ENCODE data around the gene SORCS2.

The SORCS2 gene

DNA sequence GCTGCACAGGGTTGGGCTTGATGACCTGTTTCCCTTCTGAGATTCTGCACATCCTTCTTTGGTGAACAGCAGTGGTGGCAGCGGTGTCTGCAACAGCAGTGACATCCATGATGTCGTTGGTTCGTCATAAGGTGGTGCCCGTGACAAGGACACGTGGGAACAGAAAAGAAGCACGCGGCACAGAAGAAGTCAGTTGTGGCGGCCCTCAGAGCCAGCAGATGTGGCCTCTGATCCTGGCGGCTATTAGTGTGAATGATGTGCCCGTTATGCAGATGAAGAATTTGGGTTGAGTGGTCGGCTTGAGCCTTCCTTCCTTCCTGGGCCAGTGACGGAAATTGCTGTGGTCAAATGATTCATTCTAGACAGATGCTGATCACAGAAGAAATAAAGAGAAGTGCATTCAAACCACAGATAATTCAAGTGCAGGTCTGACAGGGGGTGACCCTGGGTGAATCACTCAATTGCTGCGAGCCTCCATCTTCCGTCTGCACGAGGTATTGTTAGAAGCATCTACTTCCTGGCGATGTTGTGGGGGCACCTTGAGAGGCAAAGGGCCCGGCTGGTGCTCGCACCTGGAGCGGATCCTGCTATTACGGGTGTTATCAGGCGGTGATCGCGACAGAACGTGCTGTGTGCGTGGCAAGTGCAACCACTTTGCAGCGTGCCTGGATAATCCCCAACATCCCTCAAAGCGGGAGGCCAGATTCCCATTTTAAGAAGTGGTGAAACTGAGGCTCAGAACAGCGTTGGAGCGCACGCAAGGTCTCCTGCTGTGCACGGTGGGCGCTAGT lies 457.6 kb downstream of the SORCS2 start:
- DNase-seq, result no peak

DNA sequence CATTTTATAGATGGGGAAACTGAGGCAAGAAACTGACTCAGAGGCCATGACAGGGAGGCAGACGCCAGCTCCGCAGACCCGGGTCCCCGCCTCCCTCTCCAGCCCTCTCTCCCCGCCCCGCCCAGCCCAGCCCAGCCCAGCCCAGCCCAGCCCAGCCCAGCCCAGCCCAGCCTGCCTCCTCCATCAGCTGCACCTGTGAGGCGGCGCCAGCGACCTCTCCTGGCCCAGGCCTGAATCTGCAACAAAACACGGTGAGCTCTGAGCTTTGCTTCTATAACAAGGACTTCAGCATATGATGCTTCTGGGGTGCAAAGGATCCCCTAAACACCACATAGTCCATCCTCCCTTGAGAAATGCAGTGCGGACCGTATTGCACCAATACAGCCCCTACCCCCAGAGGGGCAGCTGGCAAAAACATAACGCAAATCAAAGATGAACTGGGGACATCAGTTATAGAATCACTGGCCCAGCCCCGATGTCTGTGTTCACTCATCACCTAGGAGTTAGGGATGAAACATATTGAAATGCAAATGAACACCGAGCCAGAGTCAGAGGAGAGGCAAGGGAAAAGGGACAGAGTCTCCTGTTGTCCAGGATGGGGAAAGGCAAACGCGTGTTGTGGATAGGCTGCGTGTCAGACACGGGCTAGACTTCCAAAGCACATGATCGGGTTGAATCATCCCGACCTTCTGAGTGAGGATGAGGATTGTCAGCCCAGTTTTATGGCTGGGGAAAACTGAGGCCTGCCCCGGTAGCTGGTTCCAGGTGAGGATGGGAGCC lies 458.5 kb downstream of the SORCS2 start:
- DNase-seq, result no peak

DNA sequence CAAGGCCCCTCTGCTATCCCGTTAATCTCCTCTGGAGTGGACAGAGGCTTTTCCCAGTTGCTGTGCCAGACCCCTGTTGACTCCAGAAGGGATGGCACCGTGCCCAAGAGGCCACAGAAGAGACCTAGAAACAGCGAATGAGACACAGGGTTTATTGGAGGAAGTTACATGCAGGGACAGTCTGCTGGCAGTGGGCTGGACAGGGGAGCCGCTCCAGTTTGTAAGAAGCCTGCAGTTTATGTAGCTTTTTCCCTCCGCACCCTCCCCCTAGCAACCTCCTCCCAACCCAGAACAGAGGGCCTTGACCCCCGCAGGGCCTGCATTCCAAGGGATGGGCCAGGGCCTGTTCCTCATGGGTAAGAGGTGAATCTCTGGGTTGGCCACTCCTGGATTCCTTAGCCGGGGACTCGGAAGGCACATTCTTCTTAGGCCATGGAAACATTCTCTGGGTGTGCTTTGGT lies 459.2 kb downstream of the SORCS2 start:
- DNase-seq, result no peak

DNA sequence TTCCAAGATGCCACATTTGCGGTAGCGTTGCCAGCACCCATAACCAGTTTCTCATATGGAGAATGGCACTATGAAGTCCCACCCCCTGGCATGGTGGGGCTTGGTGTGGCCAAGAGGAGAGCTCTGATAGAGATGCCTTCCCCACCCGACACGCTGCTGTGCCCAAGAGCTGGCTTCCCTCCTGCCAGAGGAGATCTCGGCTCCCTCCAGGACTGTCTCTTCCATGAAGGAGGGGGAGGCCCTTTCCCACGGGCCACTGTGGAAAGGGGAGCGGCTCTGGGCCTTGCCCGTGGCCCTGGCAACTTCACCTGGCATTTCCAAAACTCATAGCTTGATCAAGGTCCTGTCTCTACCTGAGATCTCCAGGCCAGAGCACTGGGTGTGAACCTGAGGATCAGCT lies 459.7 kb downstream of the SORCS2 start:
- no peak for DNase-seq

DNA sequence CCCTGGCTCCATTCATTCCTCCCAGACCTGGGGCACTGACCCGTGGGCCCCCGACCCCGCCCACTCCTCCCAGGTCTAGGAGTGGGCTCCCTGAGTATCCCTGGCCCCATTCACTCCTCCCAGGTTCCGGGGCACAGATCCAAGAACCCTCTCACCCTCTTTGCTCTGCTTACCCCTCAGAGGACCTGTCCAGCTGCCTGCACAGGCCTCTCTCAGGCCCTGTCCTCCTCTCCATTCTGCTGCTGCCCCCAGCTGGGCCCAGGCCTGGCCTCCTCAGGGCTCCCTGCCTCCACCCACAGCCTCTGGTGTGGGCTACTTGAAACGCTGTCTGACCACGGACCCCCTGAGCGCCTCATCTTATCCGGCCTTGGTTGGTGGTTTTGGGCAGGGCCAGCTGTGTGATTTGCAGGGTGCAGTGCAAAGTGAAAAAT lies 460.1 kb downstream of the SORCS2 start:
- DNase-seq, result no peak

DNA sequence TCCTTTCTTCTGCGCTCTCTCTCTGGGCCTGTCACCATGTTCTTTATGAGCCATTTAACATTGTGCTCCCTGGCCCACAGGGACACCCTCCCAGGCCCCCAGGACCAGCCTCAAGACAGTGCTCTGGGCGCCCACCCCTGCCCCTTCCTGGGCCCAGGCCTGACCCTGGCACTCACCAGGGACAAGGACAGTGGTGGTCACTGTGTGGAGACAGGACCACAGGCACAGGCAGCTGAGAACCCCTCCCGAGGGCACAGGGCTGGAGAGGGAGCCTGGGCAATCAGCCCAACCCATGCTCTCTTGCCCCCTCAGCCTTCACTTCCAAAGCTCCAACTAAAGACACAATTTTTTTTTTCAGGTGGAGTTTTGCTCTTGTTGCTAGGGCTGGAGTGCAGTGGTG lies 460.6 kb downstream of the SORCS2 start:
- DNase-seq, result no peak

DNA sequence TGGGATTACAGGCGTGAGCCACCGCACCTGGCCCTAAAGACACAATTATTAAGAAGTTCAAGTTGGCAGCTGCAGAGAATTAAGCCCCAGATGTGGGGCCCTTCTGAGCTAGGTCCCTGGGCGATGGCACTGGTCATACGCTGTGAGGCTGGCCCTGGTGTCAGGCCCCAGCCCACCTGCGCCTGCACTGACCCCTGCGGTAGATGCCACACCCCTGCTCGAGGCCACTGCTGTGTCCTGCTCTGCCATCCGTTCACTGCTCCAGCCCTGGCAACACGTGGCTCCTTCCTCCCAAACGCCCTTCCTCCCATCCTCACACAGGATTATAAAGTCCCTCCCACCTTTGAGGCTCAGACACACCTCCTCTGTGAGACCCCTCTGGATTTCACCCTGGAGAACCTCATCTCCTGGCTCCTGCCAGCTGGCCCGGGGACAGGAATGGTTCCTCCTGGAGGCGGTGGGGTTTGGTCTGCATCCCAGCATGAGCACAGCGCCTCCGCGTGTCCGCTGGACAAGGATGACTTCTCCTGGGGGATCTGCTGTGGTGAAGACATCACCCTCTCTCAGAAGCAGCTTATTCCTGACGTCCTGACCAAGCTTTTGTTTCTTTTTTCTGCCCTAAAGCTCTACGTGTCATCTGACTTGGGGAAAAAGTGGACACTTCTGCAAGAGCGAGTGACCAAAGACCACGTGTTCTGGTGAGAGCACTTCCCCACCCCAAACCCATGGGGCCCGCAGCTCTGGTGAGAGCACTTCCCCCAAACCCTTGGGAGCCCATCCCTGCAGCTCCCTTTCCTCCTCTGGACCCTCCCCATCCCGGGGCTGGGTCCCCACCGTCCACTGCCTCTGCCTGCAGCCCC lies 461.4 kb downstream of the SORCS2 start:
- DNase-seq, result no peak

DNA sequence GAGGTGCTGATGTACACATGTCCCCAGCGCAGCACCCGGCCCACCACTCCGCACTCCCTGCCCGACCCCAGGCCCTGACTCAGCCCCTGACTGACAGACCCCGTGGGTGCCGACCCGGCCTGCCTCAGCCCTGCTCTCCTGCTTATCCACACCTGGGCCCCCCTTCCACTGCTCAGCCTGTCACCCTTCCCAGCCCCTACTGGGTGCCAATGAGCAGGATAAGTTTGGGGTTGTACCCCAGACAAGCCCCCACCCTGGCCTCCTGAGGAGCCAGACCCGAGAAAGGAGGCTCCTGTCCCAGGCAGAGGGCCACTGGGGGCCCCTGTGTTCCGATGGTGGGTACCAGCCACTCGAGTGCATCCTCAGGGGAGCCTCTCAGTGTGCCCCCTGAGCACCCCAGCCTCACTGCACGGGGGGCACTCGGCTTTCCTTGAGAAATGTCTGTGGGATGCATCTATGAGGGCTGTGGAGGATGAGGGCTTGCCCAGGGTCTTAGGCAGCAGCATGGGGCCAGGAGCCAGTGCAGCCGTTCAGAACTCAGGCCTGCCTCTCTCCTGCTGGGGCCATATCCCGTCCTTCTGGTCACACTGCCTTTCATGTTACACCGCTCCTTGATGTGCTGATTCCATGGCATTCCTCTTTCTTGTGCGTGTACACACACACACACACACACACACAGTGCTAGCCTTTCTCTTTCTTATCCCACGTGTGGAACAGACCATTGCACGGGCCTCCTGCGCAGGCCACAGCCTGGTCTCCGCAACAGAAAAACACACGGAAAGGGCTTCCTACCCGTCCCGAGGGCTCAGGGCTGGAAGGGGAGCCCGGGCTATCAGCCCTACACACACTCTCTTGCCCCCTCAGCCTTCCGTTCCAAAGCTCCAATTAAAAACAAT lies 462.5 kb downstream of the SORCS2 start:
- DNase-seq, result no peak

DNA sequence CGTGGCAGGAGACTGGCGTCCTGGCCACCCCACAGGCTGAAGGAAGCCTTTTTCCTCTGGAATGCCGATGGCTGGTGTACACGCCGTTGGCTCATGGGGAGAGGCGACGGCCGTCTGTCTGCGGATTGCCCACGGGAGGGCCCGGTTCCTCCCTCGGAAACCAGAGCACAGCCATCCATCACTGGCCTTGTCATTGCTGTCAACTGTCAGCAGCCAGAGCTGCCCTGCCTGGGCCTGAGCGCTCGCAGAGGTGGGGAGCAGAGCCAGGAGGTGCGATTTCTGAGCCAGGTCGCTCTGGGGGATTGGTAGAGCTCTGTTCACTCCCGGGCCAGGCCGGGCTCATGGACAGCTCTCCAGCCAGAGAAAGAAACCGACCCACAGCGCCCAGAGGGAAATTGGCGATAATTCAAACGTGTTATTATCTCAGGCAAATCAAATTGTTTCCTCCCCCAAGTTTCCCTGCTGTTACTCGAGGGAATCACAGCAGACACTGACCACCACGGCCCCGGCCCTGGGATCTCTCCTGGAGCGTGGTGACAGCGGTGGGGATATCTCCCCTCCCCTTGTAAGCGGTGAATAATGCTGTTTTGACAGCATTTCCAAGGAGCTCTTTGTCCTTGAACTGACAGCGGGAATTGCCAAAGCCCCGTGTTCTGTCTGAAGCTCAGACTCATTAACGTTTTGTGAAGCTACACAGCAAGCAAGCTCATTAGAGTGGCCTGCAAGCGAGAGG lies 463.3 kb downstream of the SORCS2 start:
- DNase-seq, result no peak

DNA sequence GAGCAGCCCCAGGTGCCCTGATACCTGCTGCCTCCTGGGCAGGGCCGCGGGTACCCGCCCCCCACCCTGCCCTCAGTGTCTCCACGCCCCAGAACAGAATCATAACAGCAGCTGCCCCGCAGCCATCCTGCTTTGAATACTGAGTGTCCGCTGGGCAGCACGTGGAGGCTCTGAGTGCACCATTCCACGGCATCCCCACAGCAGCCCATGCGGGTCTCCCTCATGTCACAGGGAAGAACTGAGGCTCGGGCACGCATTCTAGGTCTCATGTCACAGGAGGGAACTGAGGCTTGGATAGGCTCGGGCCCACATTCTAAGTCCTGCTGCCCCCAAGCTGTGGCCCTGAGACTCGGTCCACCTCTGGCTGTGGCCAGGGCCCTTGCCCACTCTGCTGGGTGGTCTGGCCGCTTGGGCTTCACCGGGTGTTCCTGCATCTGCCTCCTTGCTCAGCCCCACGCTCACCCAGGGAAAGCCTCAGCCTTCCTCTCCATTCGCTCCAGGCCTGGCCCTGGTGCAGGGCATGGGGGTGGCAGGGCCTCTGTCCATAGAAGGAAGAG lies 464.0 kb downstream of the SORCS2 start:
- DNase-seq, result no peak

DNA sequence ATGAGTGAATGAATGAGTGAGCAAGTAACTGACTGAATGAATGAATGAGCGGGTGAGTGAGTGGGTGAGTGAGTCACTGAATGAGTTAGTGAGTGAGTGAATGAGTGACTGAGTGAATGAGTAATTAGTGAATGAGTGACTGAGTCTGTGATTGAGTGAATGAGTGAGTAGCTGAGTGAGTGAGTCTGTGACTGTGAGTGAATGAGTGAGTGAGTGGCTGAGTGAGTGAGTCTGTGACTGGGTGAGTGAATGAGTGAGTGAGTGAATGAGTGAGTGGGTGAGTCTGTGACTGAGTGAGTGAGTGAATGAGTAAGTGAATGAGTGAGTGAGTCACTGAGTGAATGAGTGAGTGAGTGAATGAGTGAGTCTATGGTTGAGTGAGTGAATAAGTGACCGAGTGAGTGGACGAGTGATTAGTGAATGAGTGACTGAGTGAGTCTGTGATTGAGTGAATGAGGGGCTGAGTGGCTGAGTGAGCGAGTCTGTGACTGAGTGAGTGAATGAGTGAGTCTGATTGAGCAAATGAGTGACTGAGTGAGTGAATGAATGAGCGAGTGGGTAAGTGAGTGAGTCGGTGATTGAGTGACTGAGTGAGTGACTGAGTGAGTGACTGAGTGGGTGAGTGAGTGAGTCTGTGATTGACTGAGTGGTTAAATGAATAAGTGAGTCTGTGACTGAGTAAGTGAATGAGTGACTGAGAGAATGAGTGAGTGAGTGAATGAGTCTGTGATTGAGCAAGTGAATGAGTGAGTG lies 465.4 kb downstream of the SORCS2 start:
- no peak for DNase-seq

DNA sequence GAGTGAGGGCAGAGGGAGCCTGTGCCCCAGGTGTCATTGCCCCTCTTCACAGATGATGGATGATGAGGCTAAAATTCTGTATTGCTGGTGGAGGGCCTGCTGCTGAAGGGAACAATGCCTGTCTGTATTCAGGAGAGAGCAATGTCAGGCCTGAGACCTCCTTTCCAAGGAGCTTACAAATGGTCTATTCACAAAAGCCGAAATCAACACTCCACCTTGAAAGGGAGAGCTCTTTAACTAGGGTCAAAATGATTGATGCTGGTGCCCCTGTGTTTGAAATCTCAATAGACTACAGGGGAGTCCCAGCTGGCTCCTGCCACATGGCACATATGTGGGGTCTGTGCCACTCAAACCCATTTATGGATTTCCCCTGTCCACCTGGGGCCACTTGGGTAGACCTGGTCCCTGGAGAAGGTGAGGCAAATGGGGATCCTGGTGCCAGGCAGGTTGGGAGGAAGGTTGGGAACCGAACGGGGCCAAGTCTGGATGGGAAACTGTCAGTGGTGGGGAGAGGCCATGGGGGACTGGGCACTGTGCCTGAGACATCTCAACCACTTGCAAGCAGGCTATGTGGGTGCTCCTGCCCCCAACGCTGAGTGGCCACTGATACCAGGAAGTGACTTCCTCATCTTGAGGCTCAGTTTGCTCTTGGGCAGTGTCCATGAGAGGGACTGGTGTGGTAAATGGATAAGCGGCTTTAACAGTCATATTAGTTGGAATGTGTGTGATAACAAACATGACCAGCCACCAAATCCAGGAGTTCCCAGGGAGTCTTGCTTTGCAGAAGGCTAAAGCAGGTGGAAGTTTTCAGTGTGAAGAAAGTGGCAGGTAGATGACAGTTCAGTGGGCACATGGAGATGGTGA lies 466.2 kb downstream of the SORCS2 start:
- no peak for DNase-seq

DNA sequence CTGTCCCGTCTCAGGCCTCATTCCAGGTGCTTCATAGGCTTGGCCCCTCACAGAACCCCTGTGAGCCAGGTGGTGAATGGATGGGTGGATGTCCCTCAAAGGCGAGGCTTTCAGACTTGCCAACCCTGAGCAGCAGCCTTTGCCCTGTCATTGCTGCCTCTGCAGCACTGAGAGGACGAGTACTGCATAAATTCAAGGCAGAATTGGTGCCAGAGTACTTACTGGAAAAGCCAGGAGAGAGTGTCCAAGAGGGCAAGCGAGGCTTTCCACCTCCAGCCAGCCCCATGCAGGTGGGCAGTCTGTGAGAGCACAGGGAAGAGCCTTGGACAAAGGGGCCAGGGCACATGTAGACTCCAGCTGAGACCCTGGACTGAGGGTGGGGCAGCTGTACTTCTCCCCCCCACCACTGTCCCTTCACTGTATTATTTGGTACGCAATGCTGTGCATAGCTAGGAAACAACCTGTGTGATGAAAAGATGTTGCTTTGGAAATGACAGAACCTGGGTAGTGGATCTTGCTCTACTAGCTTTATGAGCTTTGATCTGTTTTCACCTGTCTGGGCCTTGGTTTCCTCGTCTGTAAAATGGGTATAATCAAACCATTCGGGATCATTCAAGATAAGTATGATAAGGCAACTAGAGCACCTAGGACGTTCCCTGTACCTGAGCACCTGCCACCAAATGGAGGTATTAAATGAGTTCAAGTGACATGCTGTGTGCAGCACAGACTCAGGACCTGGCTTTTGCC lies 467.3 kb downstream of the SORCS2 start:
- DNase-seq, result no peak

DNA sequence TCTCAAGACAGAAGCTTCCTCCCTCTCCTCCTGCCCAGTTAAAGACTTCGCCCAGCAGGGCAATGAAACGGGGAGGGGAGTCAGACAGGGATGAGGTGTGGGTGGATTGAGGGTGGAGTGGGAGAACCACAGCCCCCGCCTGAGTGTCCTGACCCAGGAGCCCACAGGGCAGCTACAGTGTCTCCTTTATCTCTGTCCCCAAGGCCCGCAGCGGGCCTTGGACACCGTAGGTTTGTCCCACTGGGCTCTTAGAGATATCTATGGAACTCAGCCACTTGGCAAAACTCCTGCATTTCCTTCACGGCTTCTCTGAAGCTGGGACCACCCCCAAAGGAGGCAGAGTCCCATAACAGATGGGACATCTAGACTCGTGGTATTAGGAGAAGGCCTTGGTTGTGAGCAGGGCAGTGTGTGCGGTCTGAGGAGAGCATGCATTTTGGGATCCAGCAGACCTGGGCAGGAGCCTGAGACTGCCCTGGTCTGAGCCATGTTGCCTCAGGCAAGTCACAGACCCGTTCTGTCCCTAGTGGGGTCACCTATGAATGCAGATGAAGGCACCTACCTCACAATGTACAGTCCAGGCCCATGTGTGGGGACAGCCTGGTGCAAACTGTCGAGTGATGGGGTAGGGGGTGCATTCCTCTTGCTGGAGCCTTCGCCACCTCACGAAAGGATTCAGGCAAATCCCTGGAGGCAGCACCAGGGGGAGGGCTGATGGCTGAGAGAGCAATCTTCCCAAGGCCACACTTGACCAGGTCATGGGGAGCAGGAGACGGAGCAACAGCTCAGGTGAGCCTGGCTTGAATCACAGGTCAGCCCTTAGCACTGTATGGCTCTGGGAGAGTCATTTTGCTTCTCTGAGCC lies 468.1 kb downstream of the SORCS2 start:
- no peak for DNase-seq

DNA sequence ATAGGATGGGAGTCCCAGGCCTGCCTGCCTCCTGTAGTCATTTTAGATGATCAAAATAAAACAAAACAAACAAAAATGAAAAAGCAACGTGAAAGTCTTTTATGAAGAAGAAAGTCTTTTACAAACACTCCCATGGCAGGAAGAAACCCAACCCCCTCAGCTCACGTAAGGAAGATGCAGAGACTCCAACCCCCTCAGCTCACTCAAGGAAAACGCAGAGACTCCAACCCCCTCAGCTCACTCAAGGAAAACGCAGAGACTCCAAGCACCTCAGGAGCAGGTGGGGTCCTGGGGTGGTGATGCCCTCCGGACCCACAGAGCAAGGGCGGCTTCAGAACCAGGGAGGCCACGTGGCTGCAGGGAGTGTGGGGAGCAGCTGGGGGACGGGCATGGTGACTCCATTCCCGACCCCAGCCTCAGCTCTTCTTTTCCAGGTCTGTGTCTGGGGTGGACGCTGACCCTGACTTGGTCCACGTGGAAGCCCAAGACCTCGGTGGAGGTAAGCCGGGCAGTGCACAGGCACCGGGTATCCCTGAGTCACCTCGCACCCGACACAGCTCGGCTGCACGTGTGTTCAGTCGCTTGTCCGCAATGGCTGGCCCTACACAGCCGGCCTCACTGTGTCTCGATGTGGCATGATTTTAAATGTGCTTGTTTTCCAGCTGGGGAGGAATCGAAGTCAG lies 468.9 kb downstream of the SORCS2 start:
- no peak for DNase-seq

DNA sequence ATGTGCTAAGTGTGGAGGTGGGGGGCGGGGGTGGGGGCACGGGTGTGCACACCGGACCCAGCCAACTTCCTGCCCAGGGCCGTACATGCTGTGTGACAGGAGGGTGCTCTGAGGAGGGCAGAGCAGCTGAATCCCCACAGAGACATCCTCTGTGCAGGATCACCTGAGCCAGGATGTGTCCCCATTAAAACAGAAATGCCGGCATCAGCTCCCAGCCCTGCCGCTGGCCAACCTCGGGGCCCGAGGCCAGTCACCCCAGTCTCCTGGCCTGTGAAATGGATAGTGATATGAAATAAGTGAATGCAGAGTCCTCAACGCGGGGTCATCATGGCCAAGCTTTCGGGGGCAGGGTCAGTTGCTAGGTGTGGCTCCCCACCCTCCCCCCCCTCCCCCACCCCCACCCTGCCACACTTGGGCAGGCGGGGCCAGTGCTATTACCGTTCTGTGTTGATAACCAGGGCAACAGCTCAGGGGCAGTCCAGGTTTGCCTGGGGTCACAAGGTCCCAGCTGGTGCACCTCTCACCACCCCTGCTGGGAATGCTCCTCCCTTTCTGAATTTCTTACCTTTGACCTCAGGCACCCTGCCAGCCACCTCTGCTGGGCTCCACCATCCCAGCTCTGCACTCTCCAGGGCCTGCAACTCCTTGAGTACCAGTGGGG lies 469.6 kb downstream of the SORCS2 start:
- DNase-seq, result no peak

DNA sequence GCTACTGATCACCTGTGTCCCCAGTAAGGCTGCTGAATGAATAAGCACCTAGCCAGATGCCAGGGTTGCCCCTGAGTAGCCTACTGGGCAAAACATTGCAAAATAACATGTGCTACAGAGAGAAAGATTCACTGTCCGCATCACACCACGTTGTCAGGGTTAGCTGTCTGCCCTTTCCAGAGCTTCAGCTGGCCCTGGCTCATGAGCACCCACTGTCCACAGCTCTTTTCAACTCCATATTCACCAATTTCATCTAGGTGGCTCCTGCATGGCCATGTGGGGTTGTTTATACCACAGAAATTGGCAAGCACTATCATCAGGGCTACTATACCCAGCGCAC lies 470.1 kb downstream of the SORCS2 start:
- DNase-seq, result no peak
